HL-60 (cell line): ENCODE measurements around the gene KRT39.

Experiments
- CTCF ChIP-seq: IDR thresholded peaks from one replicate; pipeline ENCODE4 v1.5.1; 2011; ENCODE audit warnings: low read length, control low read depth, inconsistent platforms; ENCODE audit not compliant: insufficient read depth
- GABPA ChIP-seq: IDR thresholded peaks from 2 replicates; pipeline ENCODE4 v1.6.1; 2012; ENCODE audit warnings: low read depth
- POLR2AphosphoS5 ChIP-seq: IDR thresholded peaks from 2 replicates; pipeline ENCODE4 v1.6.1; 2012; ENCODE audit warnings: low read depth
- TF ChIP-seq, protein P1 (sequence below): IDR thresholded peaks from 2 replicates; pipeline ENCODE4 v1.6.1; 2012; ENCODE audit warnings: low read depth; ENCODE audit not compliant: insufficient replicate concordance

DNA sequence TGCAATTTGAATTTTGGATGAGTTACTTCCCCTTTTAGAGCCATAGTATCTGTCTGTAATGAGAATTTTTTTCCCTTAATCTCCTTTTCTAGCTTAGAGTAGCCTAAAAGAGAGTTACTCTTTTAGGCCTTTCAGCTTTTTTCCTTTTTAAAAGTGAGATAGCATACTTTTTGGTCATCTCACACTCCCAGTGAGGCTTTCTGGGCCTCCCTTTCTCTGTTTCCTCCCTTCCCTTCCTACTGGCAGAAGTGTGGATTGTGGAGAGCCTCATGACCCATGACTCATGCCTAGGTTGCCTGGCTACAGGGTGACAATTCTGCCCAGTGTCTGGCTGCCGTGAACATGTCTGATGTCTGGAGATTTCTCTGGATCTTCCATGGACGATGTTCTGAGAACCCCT lies 44.5 kb downstream of the KRT39 start:
- no peak for TF ChIP-seq CTCF
- TF ChIP-seq, protein P1, sequence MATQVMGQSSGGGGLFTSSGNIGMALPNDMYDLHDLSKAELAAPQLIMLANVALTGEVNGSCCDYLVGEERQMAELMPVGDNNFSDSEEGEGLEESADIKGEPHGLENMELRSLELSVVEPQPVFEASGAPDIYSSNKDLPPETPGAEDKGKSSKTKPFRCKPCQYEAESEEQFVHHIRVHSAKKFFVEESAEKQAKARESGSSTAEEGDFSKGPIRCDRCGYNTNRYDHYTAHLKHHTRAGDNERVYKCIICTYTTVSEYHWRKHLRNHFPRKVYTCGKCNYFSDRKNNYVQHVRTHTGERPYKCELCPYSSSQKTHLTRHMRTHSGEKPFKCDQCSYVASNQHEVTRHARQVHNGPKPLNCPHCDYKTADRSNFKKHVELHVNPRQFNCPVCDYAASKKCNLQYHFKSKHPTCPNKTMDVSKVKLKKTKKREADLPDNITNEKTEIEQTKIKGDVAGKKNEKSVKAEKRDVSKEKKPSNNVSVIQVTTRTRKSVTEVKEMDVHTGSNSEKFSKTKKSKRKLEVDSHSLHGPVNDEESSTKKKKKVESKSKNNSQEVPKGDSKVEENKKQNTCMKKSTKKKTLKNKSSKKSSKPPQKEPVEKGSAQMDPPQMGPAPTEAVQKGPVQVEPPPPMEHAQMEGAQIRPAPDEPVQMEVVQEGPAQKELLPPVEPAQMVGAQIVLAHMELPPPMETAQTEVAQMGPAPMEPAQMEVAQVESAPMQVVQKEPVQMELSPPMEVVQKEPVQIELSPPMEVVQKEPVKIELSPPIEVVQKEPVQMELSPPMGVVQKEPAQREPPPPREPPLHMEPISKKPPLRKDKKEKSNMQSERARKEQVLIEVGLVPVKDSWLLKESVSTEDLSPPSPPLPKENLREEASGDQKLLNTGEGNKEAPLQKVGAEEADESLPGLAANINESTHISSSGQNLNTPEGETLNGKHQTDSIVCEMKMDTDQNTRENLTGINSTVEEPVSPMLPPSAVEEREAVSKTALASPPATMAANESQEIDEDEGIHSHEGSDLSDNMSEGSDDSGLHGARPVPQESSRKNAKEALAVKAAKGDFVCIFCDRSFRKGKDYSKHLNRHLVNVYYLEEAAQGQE = no peak
- TF ChIP-seq POLR2AphosphoS5 = no peak
- no peak for TF ChIP-seq GABPA
